Measurements from ENCODE around the gene VPS37C. TPM values are rescaled to one million over a fixed set of nuclear protein-coding genes. Genes with fewer than 3 reads are reported as not detected.

VPS37C gene
- total RNA-seq, 1 experiment from 2014 or later, result 19.0 TPM

DNA sequence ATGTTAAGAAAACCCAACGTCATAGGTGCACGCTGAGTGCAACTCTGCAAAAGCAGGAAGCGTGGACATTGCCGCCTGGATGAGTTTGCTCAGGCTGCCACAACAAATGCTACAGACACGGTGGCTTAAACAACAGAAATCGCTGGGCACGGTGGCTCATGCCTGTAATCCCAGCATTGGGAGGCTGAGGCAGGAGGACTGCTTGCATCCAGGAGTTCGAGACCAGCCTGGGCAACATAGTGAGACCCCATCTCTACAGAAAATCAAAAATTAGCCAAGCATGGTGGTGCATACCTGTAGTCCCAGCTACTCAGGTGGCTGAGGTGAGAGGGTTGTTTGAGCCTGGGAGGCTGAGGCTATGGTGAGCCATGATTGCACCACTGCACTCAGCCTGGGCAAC is 28.7 kb upstream of the VPS37C start:
- Histone ChIP-seq H2BK15ac (ENCODE audit: low read depth, low read length) (no peak overlapping the region), H3K27ac (ENCODE audit: insufficient read length, low read depth, low read length) (no peak overlapping the region), H3K56ac (ENCODE audit: insufficient read length, low read depth, low read length) (no peak overlapping the region), H3K79me1 (ENCODE audit: insufficient read depth, low read depth, low read length, poor library complexity, severe bottlenecking) (no peaks in the 10 kb centered on the region), H3T11ph (ENCODE audit: low read length) (no peak overlapping the region), H4K5ac (ENCODE audit: insufficient read length, low read depth, low read length) (no peak overlapping the region), H2BK120ac (ENCODE audit: low read depth, low read length, poor library complexity, severe bottlenecking) (no peak overlapping the region), H3K4me2 (ENCODE audit: insufficient read depth, insufficient read length, low read length) (no peak overlapping the region), H3K9ac (ENCODE audit: extremely low read depth, insufficient read length, low read length) (no peak overlapping the region), H3K18ac (ENCODE audit: insufficient read length, low read depth, low read length) (no peak overlapping the region), H2BK20ac (ENCODE audit: low read depth, low read length, poor library complexity, severe bottlenecking) (no peak overlapping the region), H3K27me3 (ENCODE audit: insufficient read depth, low read length) (no peaks in the 10 kb centered on the region), H2BK12ac (ENCODE audit: insufficient read length, low read depth, low read length) (no peak overlapping the region), H3K4me1 (ENCODE audit: insufficient read depth, low read length) (no peaks in the 10 kb centered on the region), H2BK5ac (ENCODE audit: insufficient read length, low read length) (no peak overlapping the region), H2AFZ (ENCODE audit: low read length) (no peak overlapping the region), H3K23ac (ENCODE audit: insufficient read length, low read depth, low read length) (no peak overlapping the region), H4K8ac (replicated peaks; ENCODE audit: insufficient read length, low read depth, low read length) (no peak overlapping the region), H3K79me2 (ENCODE audit: insufficient read depth, low read length) (no peaks in the 10 kb centered on the region), H3K9me3 (ENCODE audit: control insufficient read depth, low read depth, low read length) (no peaks in the 10 kb centered on the region), H2AK5ac (ENCODE audit: insufficient read length, low read length) (no peak overlapping the region), H4K20me1 (ENCODE audit: control insufficient read depth, insufficient read depth, insufficient read length) (no peaks in the 10 kb centered on the region), H3K14ac (ENCODE audit: insufficient read depth, low read length) (no peak overlapping the region), H4K91ac (ENCODE audit: insufficient read length, low read depth, low read length) (no peak overlapping the region), H3K23me2 (ENCODE audit: insufficient read length, low read depth, low read length, poor library complexity, severe bottlenecking) (no peaks in the 10 kb centered on the region), H3K4ac (ENCODE audit: low read depth, low read length) (no peak overlapping the region)
- H3K27me3 Mint-ChIP-seq (ENCODE audit: low read depth), result peaks cover 2% of the 10 kb centered on the region; the same call in 1 of the 2 replicates
- H3K9me3 Mint-ChIP-seq, result peaks cover 0 to 5% of the 10 kb centered on the region in 2 experiments; a peak in 1 of 5 replicates
- TF ChIP-seq, protein P1, sequence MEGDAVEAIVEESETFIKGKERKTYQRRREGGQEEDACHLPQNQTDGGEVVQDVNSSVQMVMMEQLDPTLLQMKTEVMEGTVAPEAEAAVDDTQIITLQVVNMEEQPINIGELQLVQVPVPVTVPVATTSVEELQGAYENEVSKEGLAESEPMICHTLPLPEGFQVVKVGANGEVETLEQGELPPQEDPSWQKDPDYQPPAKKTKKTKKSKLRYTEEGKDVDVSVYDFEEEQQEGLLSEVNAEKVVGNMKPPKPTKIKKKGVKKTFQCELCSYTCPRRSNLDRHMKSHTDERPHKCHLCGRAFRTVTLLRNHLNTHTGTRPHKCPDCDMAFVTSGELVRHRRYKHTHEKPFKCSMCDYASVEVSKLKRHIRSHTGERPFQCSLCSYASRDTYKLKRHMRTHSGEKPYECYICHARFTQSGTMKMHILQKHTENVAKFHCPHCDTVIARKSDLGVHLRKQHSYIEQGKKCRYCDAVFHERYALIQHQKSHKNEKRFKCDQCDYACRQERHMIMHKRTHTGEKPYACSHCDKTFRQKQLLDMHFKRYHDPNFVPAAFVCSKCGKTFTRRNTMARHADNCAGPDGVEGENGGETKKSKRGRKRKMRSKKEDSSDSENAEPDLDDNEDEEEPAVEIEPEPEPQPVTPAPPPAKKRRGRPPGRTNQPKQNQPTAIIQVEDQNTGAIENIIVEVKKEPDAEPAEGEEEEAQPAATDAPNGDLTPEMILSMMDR (conservative IDR thresholded peaks at IDR 0.05), result no peak
- H3K4me3 Mint-ChIP-seq, result no peak overlapping the region
- H3K4me1 Mint-ChIP-seq, result peaks cover 0 to 5% of the 10 kb centered on the region in 2 experiments; a peak in 2 of 4 replicates
- no peaks in the 10 kb centered on the region for H3K36me3 Mint-ChIP-seq (ENCODE audit: insufficient read depth in 1 of 3, low read depth in 3 of 3)
- no peak for DNase-seq
- no CpG with 5 or more reads among the region's 8 CpGs for WGBS (ENCODE audit: extremely low coverage, insufficient read length, low lambda C conversion rate)
- no peak overlapping the region for H3K27ac Mint-ChIP-seq
